Measurements from ENCODE around the gene MKX. TPM values are rescaled to one million over a fixed set of nuclear protein-coding genes. Genes with fewer than 3 reads are reported as not detected.

MKX gene
- total RNA-seq, 1 donor from 2014 or later: 0.31 TPM

GRCh38 chr10:27779462-27780015 lies 33.9 kb upstream of the MKX start:
- Mint-ChIP-seq H3K9me3 (ENCODE audit: low read depth) (no peaks in the 10 kb centered on the region), H3K36me3 (ENCODE audit: insufficient read depth) (no peaks in the 10 kb centered on the region), H3K27me3 (no peaks in the 10 kb centered on the region), H3K4me3 (ENCODE audit: low read depth) (no peak overlapping the region), H3K4me1 (ENCODE audit: low read depth) (no peaks in the 10 kb centered on the region), H3K27ac (no peak overlapping the region)
- no peak for DNase-seq (ENCODE audit: low spot score, unreplicated experiment)
- TF ChIP-seq, protein P1, sequence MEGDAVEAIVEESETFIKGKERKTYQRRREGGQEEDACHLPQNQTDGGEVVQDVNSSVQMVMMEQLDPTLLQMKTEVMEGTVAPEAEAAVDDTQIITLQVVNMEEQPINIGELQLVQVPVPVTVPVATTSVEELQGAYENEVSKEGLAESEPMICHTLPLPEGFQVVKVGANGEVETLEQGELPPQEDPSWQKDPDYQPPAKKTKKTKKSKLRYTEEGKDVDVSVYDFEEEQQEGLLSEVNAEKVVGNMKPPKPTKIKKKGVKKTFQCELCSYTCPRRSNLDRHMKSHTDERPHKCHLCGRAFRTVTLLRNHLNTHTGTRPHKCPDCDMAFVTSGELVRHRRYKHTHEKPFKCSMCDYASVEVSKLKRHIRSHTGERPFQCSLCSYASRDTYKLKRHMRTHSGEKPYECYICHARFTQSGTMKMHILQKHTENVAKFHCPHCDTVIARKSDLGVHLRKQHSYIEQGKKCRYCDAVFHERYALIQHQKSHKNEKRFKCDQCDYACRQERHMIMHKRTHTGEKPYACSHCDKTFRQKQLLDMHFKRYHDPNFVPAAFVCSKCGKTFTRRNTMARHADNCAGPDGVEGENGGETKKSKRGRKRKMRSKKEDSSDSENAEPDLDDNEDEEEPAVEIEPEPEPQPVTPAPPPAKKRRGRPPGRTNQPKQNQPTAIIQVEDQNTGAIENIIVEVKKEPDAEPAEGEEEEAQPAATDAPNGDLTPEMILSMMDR (IDR thresholded peaks at IDR 0.05; ENCODE audit: unreplicated experiment): no peak

DNA sequence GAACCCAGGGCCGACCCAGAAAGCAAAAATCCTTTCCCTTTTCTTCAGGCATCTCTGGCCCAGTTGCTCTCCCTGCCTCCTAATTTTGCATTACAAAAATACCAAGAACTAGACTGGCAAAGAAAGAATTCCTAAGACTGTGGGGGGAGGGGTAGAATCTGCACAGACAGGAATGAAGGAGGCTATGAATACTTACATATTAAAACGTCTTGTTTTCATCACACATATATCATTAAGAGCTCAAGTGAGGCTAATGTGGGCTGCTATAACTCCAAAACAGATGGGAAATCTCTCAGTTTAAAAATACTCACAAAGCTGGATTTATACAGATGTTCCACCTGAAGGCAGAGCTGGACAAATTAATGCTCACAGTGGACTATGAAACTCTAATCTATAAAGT lies 29.2 kb upstream of the MKX start:
- Mint-ChIP-seq H3K4me1 (ENCODE audit: low read depth) (no peaks in the 10 kb centered on the region), H3K36me3 (ENCODE audit: insufficient read depth) (no peaks in the 10 kb centered on the region), H3K4me3 (ENCODE audit: low read depth) (no peak overlapping the region), H3K9me3 (ENCODE audit: low read depth) (no peaks in the 10 kb centered on the region), H3K27me3 (peaks cover 2% of the 10 kb centered on the region), H3K27ac (no peak overlapping the region)
- TF ChIP-seq, protein P1 (IDR thresholded peaks at IDR 0.05; ENCODE audit: unreplicated experiment): no peak
- DNase-seq (ENCODE audit: low spot score, unreplicated experiment): no peak

- Mint-ChIP-seq H3K4me3 (ENCODE audit: low read depth) (no peak overlapping the region), H3K4me1 (ENCODE audit: low read depth) (peaks cover 1% of the 10 kb centered on the region), H3K27ac (no peak overlapping the region), H3K27me3 (peaks cover 2% of the 10 kb centered on the region), H3K9me3 (ENCODE audit: low read depth) (no peaks in the 10 kb centered on the region), H3K36me3 (ENCODE audit: insufficient read depth) (no peaks in the 10 kb centered on the region)
- no peak for DNase-seq (ENCODE audit: low spot score, unreplicated experiment)
- TF ChIP-seq, protein P1 (IDR thresholded peaks at IDR 0.05; ENCODE audit: unreplicated experiment): no peak
Observed at GRCh38 chr10:27771231-27771630, 25.6 kb upstream of the MKX start.

DNA sequence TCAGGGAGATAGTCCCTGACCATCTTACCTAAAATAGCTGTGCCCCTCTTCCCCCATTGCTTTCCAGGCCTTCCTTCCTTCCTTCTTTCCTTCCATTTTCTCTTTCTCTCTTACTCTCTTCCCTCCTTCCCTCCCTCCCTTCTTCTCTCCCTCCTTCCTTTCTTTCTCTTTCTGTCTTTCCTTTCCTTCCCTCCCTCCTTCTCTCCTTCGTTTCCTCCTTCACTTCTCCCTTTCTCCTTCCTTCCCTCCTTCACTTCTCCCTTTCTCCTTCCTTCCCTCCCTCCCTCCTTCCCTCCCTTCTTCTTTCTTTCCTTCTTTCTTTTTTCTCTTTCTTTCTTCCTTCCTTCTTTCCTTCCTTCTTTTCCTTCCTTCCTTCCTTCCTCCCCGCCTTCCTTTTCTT lies 24.6 kb upstream of the MKX start:
- H3K27ac Mint-ChIP-seq: no peak overlapping the region
- H3K4me3 Mint-ChIP-seq (ENCODE audit: low read depth): no peak overlapping the region
- no peaks in the 10 kb centered on the region for H3K36me3 Mint-ChIP-seq (ENCODE audit: insufficient read depth)
- H3K9me3 Mint-ChIP-seq (ENCODE audit: low read depth): no peaks in the 10 kb centered on the region
- TF ChIP-seq, protein P1 (IDR thresholded peaks at IDR 0.05; ENCODE audit: unreplicated experiment): no peak
- no peak for DNase-seq (ENCODE audit: low spot score, unreplicated experiment)
- H3K4me1 Mint-ChIP-seq (ENCODE audit: low read depth): peaks cover 1% of the 10 kb centered on the region
- peaks cover 2% of the 10 kb centered on the region for H3K27me3 Mint-ChIP-seq

- Mint-ChIP-seq H3K36me3 (ENCODE audit: insufficient read depth) (no peaks in the 10 kb centered on the region), H3K27ac (no peak overlapping the region), H3K4me1 (ENCODE audit: low read depth) (no peaks in the 10 kb centered on the region), H3K4me3 (ENCODE audit: low read depth) (no peak overlapping the region), H3K27me3 (no peaks in the 10 kb centered on the region), H3K9me3 (ENCODE audit: low read depth) (no peaks in the 10 kb centered on the region)
- TF ChIP-seq, protein P1 (IDR thresholded peaks at IDR 0.05; ENCODE audit: unreplicated experiment): no peak
- DNase-seq (ENCODE audit: low spot score, unreplicated experiment): no peak
Observed at GRCh38 chr10:27760867-27761266, 15.2 kb upstream of the MKX start.
